ENCODE results near the gene SEC31B. TPM values are rescaled to one million over a fixed set of nuclear protein-coding genes. Genes with fewer than 3 reads are reported as not detected.
A peak's percentile ranks its signal among the peaks of the same experiment; 100 is the strongest.

Gene SEC31B
- total and polyA plus RNA-seq, 2 of the 8 experiments (the other 6 are each of a cell fraction or from before 2014, with no cell fraction given) = 4.1 to 5.3 TPM

- TF ChIP-seq CTCF (IDR thresholded peaks at IDR 0.05; ENCODE audit: control extremely low read depth in 1 of 3, insufficient read depth in 1 of 3, low read depth in 1 of 3, low read length in 3 of 3) (peak; percentile 31 to 47 (median 35)), NANOG (IDR thresholded peaks at IDR 0.05; ENCODE audit: insufficient read depth, low read depth, low read length, poor library complexity, severe bottlenecking) (no peak), JUN (IDR thresholded peaks at IDR 0.05; ENCODE audit: low read depth, low read length) (no peak), HDAC2 (IDR thresholded peaks at IDR 0.05; ENCODE audit: borderline replicate concordance in 1 of 2, low read depth in 2 of 2, low read length in 2 of 2) (no peak), SP4 (IDR thresholded peaks at IDR 0.05; ENCODE audit: low read length) (no peak), PHF8 (conservative IDR thresholded peaks at IDR 0.05; ENCODE audit: low read depth, low read length) (no peak)
These were observed at the start of gene SEC31B (continued) for GRCh38 chr10:100519311-100520051.

All from H1 (cell line).